Gastroesophageal sphincter (tissue), 3 donors: ENCODE measurements around the gene KRT31.

Experiments used
- EP300 ChIP-seq: sonication (generic); formaldehyde crosslinking; IDR thresholded peaks from one replicate; pipeline ENCODE4 v1.6.1; 2017; ENCODE audit warnings: antibody characterized with exemption, mild to moderate bottlenecking
- POLR2A ChIP-seq, 2 donors: fragments of 450-650 bp; IDR thresholded peaks; one replicate each; pipeline ENCODE4 v1.6.1; 2017; ENCODE audit warnings: antibody characterized with exemption in 2 of 2, mild to moderate bottlenecking in 2 of 2, moderate library complexity in 1 of 2
- POLR2AphosphoS5 ChIP-seq: sonication (generic); formaldehyde crosslinking; IDR thresholded peaks from one replicate; pipeline ENCODE4 v1.6.1; 2017; ENCODE audit warnings: antibody characterized with exemption
- TF ChIP-seq, protein P1 (sequence below), 4 experiments: fragments of 200-600 bp in 2 of 4; fragments of 450-650 bp in 2 of 4; sonication (generic) in 1 of 4; IDR thresholded peaks; one replicate each; pipeline ENCODE4 v1.5.1; 2017 to 2019; ENCODE audit warnings: antibody characterized with exemption in 4 of 4, mild to moderate bottlenecking in 2 of 4, moderate library complexity in 2 of 4

DNA sequence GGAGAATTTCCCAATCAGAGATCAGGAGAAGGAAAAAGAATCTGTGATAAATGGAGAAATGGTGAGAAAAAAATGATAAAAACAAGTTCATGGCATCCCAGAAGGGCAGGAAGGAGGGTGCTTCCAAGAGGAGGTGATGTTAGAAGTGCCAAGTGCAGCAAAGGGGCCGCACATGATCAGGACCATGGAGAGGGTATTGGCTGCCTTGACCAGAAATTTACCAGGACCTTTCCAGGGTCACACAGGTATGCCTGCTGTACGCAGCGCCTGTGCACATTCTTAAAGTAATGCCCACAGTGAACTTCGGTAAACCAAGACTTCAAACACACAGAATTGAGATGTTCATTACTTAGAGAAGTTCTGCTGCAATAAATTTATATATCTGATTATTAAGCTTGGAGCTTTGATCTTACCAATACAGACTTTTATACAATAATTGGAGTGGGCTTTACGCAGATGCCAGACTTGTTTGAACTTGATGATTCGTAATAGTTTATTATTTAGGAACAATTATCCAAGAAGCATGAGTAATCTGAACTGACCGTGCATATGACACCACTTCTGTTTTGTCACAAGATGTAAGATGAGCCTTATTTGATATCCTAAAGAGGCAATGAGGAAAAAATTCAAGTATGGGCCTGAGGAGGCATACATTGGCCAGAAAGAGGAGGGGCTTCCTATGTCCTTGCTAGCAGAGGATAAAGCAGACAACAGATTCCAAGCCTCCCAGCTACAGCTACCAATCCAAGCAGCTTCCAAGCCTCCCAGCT, 44.6 kb downstream of the KRT31 start:
- TF ChIP-seq, protein P1, sequence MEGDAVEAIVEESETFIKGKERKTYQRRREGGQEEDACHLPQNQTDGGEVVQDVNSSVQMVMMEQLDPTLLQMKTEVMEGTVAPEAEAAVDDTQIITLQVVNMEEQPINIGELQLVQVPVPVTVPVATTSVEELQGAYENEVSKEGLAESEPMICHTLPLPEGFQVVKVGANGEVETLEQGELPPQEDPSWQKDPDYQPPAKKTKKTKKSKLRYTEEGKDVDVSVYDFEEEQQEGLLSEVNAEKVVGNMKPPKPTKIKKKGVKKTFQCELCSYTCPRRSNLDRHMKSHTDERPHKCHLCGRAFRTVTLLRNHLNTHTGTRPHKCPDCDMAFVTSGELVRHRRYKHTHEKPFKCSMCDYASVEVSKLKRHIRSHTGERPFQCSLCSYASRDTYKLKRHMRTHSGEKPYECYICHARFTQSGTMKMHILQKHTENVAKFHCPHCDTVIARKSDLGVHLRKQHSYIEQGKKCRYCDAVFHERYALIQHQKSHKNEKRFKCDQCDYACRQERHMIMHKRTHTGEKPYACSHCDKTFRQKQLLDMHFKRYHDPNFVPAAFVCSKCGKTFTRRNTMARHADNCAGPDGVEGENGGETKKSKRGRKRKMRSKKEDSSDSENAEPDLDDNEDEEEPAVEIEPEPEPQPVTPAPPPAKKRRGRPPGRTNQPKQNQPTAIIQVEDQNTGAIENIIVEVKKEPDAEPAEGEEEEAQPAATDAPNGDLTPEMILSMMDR (IDR thresholded peaks at IDR 0.05), result no peak
- TF ChIP-seq EP300, result no peak
- no peak for TF ChIP-seq POLR2A (IDR thresholded peaks at IDR 0.05)
- no peak for TF ChIP-seq POLR2AphosphoS5
